GM19397 (cell line): ENCODE measurements around the gene ADGRG1.
"Not testable (repeated sequence)": the region's sequence is repeated elsewhere in the genome, so short reads cannot be mapped to it uniquely, and the experiment has no call there.

Experiments
- ATAC-seq: cut with Tn5 transposase; IDR thresholded peaks from one replicate; pipeline ENCODE4 v1.9.1; 2021; ENCODE audit warnings: mild to moderate bottlenecking, moderate library complexity; ENCODE audit not compliant: unreplicated experiment

Gene ADGRG1

GRCh38 chr16:57628008-57628781 is at the start of gene ADGRG1:
Gene ADGRG1 (plus strand): TSS chr16:57628630. CDS start chr16:57650288, 21,658 bp downstream.
- no peak for ATAC-seq

DNA sequence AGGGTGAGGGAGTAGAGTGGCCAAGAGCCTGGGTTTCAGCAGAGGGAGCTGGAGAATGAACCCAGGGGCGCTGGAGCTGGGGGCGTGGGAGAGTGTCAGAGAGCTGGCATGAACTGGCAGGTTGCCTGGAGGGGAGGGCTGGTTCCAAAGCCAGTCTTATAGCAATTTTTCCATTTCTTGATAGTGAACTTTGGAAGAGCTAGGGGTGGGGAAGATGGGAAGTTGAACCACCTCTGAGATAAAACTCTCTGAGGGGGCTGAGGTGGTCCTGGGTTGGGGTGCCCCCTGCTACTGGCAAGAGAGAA is 49.1 kb upstream of the ADGRG1 start:
- ATAC-seq: no peak

- ATAC-seq: no peak
Observed at GRCh38 chr16:57585051-57585687, 43.3 kb upstream of the ADGRG1 start.

GRCh38 chr16:57588831-57589230 is 39.6 kb upstream of the ADGRG1 start:
- ATAC-seq: no peak

DNA sequence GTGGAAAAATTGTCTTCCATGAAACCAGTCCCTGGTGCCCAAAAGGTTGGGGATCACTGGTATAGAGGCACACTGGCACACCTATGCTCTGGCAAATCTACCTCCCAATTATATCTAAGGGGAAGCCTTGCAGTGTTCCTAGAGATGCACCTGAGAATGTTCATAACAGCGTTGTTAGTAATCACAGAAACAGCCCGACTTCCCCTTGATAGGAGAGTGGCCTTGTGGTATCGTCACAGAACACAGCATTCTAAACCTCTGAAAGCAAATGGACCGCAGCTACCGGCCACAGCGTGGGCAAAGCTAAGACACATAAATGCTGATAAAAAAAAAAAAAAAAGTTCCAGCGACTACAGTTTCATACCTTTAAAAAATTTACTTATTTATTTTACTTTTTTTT is 39.1 kb upstream of the ADGRG1 start:
- ATAC-seq: no peak

DNA sequence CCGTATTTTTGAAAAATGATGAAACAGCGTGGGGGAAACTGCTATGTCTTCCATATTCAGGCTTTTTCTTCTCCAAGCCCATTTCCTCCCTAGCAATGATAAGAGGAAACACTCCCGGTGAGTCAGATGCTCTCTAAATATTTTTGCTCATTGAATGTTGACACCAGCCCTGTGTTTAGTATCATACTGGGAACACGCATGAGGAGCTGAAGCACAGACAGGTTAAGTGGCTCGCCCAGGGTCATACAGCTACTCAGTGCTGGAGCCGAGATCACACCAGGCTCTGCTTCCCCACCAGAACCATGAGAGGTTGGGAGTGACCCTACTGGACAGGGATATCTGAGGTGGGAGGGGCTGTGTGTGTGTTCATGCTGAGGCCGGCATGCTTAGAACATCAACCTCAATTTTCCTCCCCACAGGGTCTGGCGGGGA is 37.8 kb upstream of the ADGRG1 start:
- ATAC-seq: no peak

DNA sequence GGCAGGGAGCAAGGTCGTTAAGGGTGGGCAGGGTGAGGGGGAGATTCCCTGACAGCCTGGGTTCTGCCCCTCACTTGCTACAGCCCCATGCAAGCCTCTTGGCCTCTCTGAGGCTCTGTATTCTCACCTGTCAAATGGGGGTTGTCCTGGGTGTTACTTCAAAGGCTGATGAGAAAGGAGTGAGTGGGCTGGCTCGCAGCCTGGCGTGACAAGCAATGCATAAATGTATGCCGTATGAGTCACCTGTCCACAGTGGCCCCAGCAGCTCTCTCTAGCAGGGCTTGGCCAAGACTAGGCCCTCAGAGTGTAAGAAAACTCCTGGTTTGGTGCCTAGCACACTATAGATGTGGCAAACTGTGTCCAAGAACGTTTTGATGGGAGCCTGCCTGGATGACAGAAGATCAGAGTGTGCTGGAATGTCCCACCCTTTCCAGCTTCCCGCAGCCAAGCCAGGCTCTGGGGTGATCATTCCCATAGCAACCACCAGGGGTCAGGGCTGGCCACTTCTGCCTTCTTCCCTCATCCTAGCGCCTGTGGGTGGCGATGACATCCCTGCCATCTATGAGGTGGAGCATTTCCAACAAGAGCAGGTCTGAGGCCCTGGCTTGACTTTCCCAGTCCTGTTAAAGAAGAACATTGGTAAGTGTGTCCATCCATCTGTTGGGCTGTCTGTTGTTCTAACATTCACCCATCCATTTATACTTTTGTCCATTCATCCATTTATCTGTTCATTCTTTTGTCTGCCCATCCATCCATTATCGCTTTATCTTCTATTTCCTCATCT is 37.2 kb upstream of the ADGRG1 start:
- ATAC-seq: peak; percentile 73

- ATAC-seq: no peak
Observed at GRCh38 chr16:57591870-57592485, 36.5 kb upstream of the ADGRG1 start.

DNA sequence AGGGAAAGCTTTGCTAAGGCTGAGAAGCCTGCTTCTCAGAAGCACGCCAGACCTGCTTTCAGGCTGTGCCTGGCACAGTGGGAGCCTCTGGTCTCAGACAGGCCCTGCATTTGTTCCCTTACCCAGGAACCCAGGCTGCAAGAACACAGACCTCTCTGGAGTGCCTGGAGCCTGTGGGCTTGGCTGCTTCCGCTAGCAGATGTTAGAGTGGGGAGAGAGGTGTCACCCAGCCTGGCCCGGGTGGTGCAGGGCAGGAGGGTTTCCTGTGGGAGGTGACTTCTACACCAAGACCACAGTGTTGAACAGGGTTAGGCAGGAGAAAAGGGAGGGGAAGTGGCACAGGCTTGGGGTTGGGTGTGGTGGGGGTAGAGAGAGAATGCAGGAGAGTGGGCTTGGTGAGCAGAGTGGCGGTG is 35.8 kb upstream of the ADGRG1 start:
- ATAC-seq: no peak

GRCh38 chr16:57593021-57593420 is 35.4 kb upstream of the ADGRG1 start:
- ATAC-seq: no peak

GRCh38 chr16:57593990-57594389 is 34.4 kb upstream of the ADGRG1 start:
- ATAC-seq: no peak

DNA sequence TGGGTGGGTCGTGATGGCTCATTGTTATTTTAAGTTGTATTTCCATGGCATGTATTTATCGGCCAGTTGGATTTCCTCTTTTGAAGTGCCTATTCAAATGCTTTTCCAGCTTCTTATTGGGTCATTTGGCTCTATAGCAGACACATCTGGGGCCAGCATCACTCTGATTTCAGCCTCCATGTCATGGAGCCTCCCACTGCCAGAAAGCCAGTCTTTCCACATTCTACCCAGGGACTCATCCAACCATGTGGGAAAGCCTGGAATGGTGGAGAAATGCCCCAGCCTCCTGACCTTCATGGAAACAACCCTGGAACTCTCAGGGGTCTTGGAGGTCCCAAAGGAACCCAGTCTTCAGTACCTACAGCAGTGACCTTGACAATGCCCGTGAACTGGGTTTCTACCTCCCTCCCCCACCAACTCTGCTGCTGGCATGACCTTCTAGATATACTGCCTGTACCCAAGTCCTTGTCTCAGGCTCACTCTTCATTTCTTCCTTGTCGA is 33.8 kb upstream of the ADGRG1 start:
- ATAC-seq: no peak

DNA sequence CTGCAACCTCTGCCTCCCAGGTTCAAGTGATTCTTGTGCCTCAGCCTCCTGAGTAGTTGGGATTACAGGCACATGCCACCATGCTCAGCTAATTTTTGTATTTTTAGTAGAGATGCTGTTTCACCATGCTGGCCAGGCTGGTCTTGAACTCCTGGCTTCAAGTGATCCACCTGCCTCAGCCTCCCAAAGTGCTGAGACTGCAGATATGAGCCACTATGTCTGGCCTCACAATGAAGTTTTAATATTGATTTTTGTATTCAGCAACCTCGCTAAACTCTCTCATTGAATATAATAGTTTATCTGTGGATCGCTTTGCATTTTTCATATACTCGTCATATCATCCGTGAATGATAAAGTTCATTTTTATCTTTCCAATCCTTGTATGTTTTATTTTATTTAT is 32.2 kb upstream of the ADGRG1 start:
- not testable (repeated sequence) for ATAC-seq

DNA sequence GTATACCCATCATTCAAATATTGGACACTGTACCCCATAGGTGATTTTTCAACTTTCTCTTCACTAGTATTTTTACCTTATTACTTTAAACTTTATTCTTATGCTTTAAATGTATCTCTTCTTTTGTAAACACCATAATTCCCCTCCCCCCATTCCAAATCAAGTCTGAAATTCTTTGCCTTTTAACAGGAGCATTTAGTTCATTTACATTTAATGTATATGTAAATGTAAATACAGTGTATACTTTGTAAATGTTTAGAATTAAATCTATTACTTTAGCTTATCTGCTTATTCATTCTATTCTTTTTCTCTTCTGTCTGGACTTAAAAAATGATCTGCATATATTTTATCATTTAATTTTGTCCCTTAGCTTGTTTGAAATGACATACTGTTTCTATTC is 30.0 kb upstream of the ADGRG1 start:
- ATAC-seq: no peak

DNA sequence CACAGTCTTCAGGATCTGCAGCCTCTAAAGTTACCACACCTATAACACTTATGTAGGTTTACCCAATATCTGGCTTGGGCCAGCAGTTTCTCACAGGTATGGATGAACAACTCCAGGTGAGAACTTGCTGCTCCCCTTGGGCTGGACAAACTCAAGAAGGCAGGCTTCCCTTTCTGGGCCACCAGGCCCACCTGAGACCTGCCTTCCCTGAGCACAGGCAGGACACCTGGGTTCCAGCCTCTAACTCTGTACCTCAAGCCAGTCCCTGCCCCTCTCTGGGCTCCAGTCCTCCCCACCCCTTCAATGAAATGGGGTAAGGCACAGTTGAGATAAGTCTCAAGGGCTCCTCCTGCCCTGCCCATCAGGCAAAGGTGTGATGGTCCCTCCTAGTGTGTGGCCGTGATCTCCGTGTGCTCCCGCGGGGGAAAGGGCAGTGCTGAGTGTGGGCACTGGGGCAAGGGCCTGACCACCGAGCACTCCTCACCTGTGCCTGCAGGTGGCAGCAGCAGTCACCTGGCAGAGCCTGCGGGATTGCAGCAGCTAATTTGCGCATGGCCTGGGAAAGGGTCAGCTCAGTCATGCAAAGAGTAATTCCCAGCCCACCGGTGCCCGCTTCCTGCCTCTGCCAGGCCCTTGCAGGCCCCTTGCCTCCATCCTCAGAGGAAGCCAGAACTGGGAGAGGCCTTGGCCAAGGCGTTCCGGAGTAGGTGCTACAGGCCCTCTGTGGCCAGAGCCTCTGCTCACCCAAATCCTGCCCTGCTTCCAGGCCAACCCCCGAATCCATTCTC is 28.2 kb upstream of the ADGRG1 start:
- ATAC-seq: no peak

- no peak for ATAC-seq
Observed at GRCh38 chr16:57600952-57601580, 27.4 kb upstream of the ADGRG1 start.

- ATAC-seq: peak; percentile 83
Observed at GRCh38 chr16:57601801-57602478, 26.5 kb upstream of the ADGRG1 start.

DNA sequence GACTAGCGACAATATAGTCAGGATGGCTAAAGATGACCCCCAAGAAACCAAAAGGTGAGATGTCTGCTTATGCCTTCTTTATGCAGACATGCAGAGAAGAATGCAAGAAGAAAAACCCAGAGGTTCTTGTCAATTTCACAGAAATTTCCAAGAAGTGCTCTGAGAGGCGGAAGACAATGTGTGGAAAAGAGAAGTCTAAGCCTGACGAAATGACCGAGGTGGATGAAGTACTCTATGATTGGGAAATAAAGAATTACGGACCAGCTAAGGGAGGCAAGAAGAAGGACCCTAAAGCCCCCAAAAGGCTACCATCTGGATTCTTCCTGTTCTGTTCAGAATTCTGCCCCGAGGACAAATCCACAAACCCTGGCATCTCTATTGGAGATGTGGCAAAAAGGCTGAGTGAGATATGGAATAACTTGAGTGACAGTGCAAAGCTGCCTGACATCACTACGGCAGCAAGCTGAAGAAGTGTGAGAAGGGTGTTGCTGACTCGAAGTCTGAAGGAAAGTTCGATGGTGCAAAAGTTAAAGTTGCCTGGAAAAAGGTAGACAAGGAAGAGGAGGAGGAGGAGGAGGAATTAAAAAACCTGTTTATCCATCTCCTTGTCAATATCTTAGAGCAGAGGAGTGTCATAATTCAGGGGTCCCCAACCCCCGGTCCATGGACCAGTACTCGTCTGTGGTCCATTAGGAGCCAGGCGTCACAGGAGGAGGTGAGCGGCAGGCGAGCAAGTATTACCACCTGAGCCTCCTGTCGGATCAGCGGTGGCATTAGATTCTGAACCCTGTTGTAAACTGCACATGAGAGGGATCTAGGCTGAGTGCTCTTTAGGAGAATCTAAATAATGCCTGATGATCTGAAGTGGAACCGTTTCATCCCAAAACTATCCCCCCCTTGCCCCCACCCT is 25.1 kb upstream of the ADGRG1 start:
- ATAC-seq: no peak
